ENCODE measurements around the gene TCF7L1. TPM values are rescaled to one million over a fixed set of nuclear protein-coding genes. Genes with fewer than 3 reads are reported as not detected.

The TCF7L1 gene
- total and polyA plus RNA-seq, 2 of the 13 experiments (the other 11 are each of a cell fraction or from before 2014, with no cell fraction given): 0.04 to 0.15 TPM

- H3K27me3 ChIP-seq (ENCODE audit: control insufficient read depth in 1 of 2, insufficient read depth in 2 of 2, low read length in 2 of 2): peaks cover 7 to 60% of the 10 kb centered on the region in 2 experiments; a peak in 4 of 5 replicates
- H2AFZ ChIP-seq (ENCODE audit: low read length): no peak overlapping the region
- H3K36me3 ChIP-seq (replicated peaks in 1 of 2; ENCODE audit: control insufficient read depth in 1 of 2, insufficient read depth in 2 of 2, low read length in 2 of 2): no peaks in the 10 kb centered on the region
- no peaks in the 10 kb centered on the region for H3K9me3 ChIP-seq (ENCODE audit: low read length)
- TF ChIP-seq ZNF878 (CRISPR knock-in tag; IDR thresholded peaks at IDR 0.05): no peak
- TF ChIP-seq HNRNPK (IDR thresholded peaks at IDR 0.05; ENCODE audit: low read depth, low read length, poor library complexity, severe bottlenecking): no peak
- TF ChIP-seq IRF2 (CRISPR knock-in tag; IDR thresholded peaks at IDR 0.05): no peak
- no peak for TF ChIP-seq ZNF460 (CRISPR knock-in tag; IDR thresholded peaks at IDR 0.05; ENCODE audit: borderline replicate concordance)
- TF ChIP-seq ZNF430 (CRISPR knock-in tag; IDR thresholded peaks at IDR 0.05): no peak
- TF ChIP-seq MEIS1 (CRISPR knock-in tag; IDR thresholded peaks at IDR 0.05; ENCODE audit: borderline replicate concordance): no peak
- TF ChIP-seq GPN1 (CRISPR knock-in tag; IDR thresholded peaks at IDR 0.05; ENCODE audit: borderline replicate concordance): no peak
- TF ChIP-seq ZNF274 (CRISPR knock-in tag; IDR thresholded peaks at IDR 0.05): no peak
- no peak for TF ChIP-seq ZBTB14 (CRISPR knock-in tag; IDR thresholded peaks at IDR 0.05)
- H3K4me1 ChIP-seq (ENCODE audit: insufficient read depth, low read length): no peaks in the 10 kb centered on the region
- in situ Hi-C loops (cut with HindIII; ENCODE audit: extremely low pct_ligation_motif_present, low pct_unique_long_range_greater_than_20kb) (no loop called here), intact Hi-C loops (cut with micrococcal nuclease; ENCODE audit: unreplicated experiment) (no loop called here)
- WGBS (ENCODE audit: low lambda C conversion rate): 35% methylated on average over 7 of the region's 7 CpGs
- no TSS peak for BruUV-seq (replicated peaks)
- H3K9ac ChIP-seq (ENCODE audit: insufficient read depth, low read depth, low read length): no peak overlapping the region
- no peak overlapping the region for H3K4me2 ChIP-seq (ENCODE audit: low read depth, low read length)
- CTCF ChIA-PET (ENCODE audit: low intra/inter-chr PET ratio, low total read pairs): no interaction called here
- ATAC-seq (no peak), DNase-seq (ENCODE audit: low spot score) (no peak), FAIRE-seq (no peak)
- H3K4me3 ChIP-seq (replicated peaks in 1 of 3; ENCODE audit: insufficient read depth in 1 of 3, low read depth in 2 of 3, low read length in 3 of 3): no peak overlapping the region
- H4K20me1 ChIP-seq (ENCODE audit: insufficient read depth, low read length): no peaks in the 10 kb centered on the region
- no peaks in the 10 kb centered on the region for H3K79me2 ChIP-seq (ENCODE audit: insufficient read depth, low read length)
- POLR2A ChIA-PET: no interaction called here
- H3K27ac ChIP-seq (ENCODE audit: extremely low read length, insufficient read depth, low read length): no peak overlapping the region
These were observed 149.7 kb downstream of the TCF7L1 start for GRCh38 chr2:85282914-85283313.

Data from HepG2 (cell line).